H54 (cell line): ENCODE results near the gene BCL2L1.

Experiments
- DNase-seq: peaks from one replicate; pipeline ENCODE4 v3.0.0; 2011; ENCODE audit warnings: low spot score, mixed read lengths; ENCODE audit not compliant: insufficient read length
- FAIRE-seq: peaks from 3 replicates; lab custom pipeline; 2011; peaks lifted over from hg19 to GRCh38; lab: Jason Lieb, UNC
- POLR2A ChIP-seq: IDR thresholded peaks from 2 replicates; pipeline ENCODE4 v1.6.1; 2011; ENCODE audit warnings: low read depth, mild to moderate bottlenecking, low read length

BCL2L1 gene

DNA sequence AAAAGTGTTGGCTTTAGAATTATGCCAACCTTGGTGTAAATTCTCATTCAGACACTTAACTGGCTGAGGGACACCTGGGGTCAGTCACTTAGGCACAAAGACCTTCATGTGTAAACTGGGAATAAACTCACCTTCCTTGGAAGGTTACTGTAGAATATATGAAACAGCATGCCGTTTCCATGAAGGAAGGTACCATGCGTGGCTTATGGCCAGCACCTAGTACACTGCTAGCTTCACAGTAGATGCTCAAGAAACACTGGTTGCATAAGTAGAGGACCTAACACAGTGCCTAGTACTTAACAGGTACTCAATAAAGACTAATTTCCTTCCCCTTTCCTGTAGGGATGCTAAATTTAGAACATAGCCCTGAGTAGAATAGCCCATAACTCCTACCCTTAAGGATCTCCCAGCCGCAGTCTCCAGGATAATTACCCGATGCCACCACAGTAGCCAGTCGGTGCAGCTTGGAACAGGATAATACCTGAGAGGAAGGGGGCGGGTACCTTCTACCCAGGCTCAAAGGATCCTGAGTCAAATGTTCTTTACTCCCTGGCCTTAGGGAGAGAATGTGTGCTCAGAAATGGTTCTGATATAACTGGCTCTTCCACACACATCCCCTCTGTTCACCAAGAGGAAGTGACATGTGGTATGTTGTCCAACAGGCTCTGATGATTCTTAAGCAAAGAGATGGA, 3.6 kb downstream of the BCL2L1 start:
- DNase-seq (no peak), FAIRE-seq (no peak)
- no peak for TF ChIP-seq POLR2A

DNA sequence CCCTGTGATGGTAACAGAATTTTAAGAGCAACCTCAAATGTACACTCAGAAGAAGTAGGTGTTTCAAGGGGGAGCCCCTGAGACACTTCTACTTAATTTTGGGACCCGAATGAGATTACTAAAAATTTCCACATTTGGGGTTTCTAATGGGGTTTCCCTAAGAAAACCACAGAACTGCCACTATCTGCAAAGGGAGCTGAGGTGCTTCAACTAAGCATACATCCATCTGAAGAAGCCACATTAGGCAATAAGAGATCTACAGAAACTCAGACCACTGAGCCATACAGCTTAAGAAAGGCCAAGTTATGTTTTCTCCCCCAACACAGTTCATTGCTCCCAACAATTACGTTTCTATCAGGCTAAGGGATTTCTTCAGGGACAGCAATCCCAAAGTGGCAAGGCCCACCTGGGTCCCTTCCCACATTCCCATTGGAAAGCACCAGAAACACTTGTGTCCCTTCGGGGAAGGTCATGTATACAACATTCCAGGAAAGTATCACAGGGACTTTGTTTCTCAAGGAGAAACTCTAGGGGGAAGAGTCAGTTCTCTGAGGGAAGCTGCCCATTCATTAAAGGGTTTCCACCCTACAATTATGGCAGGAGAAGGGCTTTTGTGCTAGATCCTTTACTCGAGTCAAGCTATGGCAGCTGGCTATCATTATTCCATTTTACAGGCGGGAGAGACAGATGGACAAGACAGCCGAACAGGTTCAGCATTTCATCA, 5.0 kb downstream of the BCL2L1 start:
- TF ChIP-seq POLR2A = no peak
- no peak for FAIRE-seq
- no peak for DNase-seq

DNA sequence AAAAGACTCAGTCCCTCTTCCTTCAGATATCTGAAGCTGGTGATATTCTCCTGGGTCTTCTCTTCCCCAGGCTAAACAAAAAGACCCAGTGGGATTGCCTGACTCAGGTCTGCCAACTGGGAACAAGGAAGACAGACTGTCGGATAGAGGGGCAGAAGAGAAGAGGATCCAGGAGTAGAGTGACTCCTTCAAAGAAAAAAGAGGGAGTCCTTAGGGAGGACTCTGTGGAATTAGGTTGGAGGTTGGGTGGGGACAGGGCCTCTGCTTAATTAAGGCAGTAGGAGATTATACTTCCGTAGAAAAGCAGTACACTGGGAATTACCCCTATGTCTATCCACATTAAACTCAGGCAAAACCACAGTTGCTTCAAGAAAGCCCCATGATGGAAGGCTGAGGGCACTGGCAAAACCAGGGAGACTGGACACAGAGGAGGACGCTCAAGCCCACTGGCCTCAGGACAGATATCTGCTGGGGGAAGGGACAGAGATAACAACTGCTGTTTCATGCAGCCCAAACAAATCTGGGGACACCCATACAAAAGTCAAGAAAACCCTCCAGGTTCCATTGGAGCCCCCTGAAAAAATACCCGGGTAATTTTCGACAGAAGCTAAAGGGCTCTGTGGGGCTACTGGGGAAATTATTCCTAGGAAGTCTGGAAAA, 5.7 kb downstream of the BCL2L1 start:
- FAIRE-seq = no peak

DNA sequence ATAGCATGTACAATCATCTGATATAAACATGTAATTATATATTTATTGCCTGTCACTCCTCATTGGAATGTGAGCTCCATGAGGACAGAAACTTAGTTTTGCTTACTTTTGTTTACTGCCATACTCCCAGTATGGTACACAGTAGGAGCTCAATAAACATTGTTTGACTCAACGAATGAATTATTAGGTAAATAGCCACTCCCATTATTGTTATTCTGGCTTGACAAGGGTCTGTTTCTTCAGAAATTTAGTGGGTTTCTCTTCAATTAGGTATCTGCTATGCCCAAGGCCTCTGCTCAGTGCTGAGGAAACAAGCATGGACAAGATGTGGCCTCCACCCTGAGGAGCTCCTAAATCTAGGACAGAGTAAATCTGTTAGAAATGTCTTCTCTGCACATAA, 6.3 kb downstream of the BCL2L1 start:
- DNase-seq (no peak), FAIRE-seq (no peak)
- TF ChIP-seq POLR2A = no peak

More for the DNA sequence above, 5.7 kb downstream of the BCL2L1 start:
- DNase-seq = no peak
- no peak for TF ChIP-seq POLR2A

DNA sequence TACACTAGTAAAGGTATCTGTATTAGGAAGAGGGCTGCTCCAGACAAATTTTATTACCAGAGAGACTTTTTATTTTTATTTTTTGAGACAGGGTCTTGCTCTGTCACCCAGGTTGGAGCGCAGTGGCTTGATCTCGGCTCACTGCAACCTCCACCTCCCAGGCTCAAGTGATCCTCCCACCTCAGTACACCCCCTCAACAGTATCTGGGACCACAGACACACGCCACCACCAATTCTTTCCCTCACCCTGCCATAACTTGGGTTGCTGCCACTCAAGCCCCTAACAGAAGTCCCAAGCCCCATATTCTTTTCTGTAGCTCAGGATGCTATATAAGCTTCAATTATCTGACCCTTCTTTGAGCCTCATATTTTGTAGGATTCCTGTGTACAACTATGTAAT, 6.9 kb downstream of the BCL2L1 start:
- DNase-seq (no peak), FAIRE-seq (no peak)
- TF ChIP-seq POLR2A = no peak

DNA sequence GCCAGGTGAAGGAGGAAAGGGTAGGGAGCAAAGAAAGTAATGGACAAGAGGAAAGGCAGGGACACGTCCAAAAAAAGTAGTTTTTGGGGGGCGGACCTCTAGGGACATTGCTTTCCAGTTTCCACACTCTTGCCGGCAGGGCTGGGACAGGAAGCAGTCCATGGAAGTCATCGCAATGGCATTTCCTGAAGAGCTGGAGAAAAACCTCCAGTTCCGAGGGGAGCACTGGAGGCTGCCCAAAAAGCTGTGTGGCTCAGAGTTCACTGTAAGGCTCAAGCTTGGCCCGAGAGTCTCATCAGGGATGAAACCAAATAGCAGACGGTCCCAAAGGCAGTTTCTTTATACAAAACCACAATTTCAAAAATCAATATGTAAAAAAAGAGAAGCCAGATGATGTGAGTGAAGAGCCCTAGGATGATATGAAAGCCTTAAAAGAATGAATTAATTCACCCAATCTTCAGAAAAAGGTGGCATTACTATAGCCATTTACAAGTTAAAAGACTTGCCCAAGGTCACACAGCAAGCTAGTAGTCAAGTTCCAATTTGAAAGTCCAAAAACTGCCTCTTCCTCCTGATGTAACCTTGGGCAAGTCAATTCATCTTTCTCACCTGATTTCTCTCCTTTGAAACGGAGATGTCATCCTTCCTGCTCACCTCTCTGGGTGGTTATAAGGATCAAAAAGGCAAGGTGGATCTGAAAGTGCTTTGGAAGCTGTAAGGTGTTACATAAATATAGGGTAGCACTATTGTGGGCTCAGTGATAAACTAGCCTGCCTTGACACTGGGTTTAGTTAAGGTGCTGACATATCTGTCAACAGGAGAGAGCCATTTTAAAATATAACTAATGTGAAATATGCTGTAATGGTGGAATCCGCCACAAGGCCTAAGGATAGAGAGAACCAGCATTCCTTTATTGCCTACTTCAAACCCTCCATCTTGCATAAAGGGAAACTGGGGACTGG, 9.1 kb downstream of the BCL2L1 start:
- FAIRE-seq (no peak), DNase-seq (peak; percentile 71)

DNA sequence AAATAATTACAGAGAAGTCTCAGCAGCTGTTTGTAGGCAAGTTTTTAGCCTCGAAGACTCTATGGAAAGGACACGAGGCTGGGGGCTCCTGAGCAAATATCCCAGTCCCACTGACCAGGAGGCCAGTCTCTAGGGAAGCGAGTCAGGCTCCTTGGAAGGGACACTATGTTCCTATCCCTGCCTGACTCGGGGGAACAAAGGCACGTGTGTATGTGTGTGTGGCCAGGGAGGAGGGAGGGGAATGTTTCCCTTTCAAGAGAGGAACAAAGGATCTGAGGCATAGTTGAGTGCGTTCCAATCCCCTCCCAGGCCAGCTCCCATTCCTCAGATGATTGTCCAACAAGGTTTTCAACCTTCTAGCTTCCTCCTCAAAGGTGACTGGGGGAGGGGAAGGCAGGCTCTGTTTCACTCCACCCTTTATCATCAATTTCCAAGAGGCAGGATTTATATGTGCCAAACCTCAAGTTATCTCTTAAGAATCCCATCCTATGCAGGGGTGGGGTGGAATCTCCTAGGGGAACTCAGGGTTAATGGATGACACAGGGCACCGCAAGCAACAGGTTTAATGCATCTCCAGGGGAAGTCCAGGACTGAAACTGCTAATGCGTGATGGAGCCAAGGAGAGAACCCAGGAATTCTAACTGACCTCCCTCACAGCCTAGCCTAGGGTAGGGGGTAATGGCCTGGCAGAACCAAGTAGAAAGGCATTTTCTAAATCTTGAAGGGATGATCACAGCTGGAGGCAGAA, 9.9 kb downstream of the BCL2L1 start:
- DNase-seq = no peak
- FAIRE-seq = peak; percentile 45
- no peak; the same call in 1 of the 2 replicates for TF ChIP-seq POLR2A

More for the DNA sequence above, 9.1 kb downstream of the BCL2L1 start:
- TF ChIP-seq POLR2A = no peak

DNA sequence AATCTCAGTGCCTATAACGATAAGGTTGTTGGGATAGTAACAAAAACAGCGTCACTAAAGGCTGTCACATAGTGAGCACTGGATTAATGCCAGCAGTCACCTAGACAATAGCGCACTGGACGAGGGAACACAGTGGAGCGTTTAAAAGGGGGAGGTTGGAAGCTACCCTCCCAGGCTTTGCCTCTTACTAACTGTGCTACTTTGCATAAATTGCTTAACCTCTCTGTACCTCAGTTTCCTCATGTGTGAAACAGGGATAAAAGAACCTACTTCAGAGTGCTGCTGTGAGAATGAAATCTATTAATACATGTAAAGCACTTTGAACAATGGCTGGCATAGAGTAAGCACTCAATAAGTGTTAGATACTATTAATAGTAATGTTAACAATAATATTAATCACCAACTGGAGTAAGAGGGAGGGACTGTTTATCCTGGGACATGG, 10.5 kb downstream of the BCL2L1 start:
- no peak for DNase-seq
- TF ChIP-seq POLR2A = no peak
- no peak for FAIRE-seq

DNA sequence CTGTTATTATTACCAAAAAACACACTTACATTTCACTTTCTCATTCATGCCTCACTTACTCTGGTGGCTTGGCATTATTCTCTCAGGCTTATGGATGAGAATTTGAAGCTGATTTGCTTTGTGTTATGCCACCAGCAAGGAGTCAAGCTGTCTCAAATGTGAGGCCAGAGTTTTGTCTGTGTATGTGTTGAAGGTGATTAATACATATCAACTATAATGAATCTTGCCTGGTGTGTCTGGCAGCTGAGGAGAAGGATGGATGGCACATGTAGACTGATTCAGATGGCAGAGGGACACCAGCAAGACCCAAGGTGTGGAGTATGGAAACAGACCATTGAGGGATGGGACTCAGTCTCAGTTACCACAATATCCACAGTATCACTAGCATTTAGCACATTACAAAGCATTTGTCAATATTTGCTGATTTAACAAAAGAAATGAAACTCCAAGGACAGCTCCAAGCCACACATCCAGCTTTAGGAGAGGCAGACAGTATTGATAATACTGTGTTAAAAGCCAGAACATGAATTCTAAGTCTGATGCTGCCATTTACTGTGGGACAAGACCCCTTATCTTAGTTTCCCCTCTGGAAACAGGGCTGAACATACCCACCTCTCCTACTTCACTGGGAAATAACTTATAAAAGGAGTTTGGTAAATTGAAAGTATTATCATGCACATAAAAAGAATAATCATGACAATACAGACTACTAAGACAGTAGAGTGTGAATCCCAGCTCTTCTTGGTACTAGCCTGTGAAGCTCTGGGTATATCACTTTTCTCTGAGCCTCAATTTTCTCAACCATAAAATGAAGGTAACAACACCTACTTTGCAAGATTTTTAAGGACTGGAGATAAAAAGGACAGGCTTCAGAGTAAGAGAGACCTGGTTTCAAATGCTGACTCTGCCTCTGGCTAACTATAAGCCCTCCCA, 11.2 kb downstream of the BCL2L1 start:
- no peak for DNase-seq
- TF ChIP-seq POLR2A = no peak
- no peak for FAIRE-seq

DNA sequence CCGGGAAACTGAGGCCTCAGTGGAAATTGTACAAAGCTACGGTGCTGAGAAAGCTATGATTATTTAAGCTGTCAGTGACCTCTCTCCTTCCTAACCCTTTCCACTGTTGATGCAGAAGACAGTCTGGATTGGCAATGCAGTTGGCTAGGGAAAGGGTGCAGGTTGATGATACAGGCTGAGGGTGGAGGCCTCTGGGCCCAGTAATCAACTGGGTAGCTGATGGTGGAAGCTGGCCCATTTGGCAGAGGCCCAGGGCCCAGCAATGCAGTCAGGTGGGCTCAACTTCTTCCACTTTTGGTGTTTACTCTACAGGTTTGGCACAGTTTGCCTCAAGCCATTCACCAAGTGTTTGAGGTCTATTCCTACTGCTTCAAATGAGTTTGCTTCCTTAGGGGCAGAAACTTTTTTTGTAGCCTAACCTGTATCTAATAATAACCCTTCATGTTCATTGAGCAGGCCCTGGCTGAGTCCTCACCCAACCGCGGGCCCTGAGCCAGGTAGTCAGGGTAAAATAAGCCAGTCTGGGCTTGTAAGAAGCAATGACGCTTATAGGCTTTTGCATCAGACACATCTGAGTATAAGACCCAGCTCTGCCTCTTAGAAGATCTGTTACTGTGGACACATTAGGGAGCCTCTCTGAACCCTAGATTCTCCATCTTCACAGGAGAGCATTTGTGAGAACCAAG, 12.1 kb downstream of the BCL2L1 start:
- DNase-seq (no peak), FAIRE-seq (no peak)
- no peak for TF ChIP-seq POLR2A

DNA sequence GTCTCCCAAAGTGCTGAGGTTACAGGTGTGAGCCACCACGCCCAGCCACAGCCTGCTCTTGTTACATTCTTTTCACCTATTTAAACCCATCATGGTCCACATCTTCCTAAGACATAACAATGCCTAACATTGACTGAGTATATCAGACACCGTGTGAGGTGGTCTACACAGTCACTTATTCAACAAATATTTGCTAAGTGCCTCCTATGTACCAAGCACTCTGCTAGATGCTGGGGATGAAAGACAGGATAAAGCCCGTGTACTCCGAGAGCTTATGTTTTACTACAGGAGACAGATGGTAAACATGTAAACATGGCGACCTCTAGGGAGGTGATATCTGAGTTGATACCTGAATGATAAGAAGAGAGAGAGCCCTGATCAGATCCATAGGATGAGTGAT, 12.7 kb downstream of the BCL2L1 start:
- no peak for FAIRE-seq
- no peak for TF ChIP-seq POLR2A

More for the DNA sequence above, 12.7 kb downstream of the BCL2L1 start:
- DNase-seq = no peak
